GM10266 (cell line): Measurements from ENCODE around the gene FIBCD1.

Source experiments
- DNase-seq: peaks from one replicate; pipeline ENCODE4 v3.0.0; 2012; ENCODE audit errors: extremely low spot score
- TF ChIP-seq, protein P1 (sequence below): IDR thresholded peaks from 2 replicates; pipeline ENCODE4 v1.5.1; 2012; ENCODE audit warnings: mild to moderate bottlenecking, low read depth; ENCODE audit not compliant: control insufficient read depth, insufficient read depth; ENCODE audit errors: missing control alignments

FIBCD1 gene

DNA sequence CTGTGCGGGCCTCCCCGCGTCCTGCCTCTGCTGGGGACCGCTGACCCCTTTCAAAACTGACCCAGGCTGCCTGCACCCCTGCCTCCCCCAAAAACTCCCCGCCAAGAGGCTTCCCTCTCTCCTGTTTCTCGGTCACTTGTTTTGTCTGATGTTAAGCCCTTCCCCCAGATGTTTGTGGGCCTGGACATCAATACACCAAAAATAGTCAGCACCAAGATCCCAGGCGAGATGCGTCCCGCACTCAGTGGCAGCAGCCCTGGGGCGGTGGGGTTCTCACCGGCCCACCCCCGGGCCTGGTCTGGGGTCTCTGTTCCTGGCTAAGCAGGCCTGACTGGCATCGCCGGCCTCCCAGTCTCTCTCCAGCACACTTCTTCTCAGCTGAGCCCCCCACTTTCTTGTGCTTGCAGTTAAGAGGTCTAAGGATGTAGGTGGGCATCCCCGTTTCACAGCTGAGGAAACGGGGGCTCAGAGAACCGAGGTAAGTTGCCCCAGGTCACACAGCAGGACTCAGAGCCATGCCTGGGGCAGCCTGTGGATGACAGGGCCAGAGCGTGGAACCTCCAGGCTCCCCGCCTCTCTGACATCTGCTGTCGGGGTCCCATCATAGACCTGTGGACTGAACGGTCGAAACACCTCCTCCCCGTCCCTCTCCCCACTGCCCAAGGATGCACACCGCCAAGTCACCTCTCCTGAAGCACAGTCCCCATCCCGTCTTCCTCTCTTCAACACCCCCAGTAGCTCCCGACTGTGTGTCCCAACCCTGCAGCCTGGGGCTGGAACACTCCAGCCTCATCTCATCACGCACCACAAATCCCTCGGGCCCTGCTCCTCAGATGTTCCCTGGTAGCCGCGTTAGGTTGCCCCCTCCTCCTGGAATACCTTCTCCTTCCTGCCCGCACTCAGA lies 16.8 kb downstream of the FIBCD1 start:
- no peak for DNase-seq
- TF ChIP-seq, protein P1, sequence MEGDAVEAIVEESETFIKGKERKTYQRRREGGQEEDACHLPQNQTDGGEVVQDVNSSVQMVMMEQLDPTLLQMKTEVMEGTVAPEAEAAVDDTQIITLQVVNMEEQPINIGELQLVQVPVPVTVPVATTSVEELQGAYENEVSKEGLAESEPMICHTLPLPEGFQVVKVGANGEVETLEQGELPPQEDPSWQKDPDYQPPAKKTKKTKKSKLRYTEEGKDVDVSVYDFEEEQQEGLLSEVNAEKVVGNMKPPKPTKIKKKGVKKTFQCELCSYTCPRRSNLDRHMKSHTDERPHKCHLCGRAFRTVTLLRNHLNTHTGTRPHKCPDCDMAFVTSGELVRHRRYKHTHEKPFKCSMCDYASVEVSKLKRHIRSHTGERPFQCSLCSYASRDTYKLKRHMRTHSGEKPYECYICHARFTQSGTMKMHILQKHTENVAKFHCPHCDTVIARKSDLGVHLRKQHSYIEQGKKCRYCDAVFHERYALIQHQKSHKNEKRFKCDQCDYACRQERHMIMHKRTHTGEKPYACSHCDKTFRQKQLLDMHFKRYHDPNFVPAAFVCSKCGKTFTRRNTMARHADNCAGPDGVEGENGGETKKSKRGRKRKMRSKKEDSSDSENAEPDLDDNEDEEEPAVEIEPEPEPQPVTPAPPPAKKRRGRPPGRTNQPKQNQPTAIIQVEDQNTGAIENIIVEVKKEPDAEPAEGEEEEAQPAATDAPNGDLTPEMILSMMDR = no peak

DNA sequence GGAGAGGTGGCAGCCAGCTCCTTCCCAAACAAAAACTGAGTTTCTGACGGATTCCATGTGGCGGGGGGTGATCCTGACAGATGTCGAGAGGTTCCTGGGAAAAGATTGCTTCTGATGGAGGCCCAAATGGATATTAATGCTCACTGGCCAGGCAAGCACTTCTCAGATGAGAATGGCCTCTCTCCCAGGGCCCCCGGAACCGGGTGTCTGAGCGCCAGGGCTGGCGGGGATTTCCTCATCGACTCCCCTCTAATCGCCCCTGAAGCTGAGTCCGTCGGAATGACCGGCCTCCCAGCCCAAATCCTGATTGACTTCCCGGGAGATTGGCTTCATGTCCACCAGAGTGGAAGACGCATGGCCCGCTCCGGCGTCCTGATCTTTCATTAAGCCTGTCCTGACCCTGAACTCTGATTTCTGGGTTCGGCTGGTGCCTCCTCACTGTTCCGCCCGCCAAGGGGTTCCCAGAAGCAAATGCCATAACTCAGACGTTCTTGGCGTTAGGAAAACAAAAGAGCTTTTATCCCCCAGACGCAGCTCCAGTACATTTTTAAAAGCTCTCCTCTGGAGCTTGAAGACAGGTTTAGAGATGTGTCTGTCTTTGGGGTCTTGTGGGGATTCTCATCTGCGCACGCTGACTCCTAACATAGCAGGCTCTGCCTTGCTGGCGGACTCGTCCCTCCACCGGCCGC lies 17.6 kb downstream of the FIBCD1 start:
- no peak for DNase-seq
- TF ChIP-seq, protein P1 = no peak

DNA sequence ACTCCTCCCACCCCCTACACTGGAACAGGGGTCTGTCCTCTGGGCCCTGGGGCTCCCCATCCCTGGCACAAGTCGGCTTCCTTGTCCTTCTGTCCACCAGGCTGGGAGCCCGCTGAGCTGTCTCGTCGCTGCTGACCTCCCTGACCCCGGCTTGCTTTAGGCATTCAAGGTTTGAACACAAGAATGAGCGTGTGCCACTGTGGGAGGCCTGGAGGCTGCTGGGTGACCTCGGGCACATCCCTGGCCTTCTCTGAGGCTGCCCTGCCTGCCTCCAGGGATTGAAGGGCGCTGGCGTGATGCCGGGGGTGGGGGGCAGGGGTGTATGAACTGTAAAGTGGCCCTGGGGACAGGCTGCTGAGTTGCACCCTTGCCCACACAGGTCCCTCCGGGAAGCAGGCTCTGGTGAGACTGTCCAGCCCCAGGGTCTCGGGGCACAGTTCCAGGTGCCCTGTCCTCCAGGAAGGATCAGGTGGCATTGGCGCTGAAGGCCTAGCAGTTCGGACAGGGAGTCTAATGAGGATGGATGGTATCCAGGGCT lies 18.2 kb downstream of the FIBCD1 start:
- no peak for DNase-seq
- TF ChIP-seq, protein P1 = no peak

DNA sequence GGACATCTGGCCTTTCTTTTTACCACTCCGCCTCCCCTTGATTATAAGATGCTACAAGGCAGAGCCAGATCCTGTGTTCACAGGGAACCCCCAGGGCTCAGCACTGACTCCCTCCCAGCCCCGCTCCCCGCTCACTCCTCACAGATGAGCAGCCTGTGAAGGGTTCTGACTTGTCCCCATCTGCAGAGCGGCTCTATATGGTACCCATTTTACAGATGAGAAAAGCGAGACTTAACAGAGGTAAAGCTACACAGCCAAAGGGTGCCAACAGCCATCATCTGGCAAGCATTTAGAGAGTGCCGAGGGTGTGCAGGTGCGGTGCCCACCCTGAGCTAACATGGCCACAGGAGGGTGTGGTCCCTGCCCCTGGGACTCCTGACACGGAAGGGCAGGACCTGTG lies 18.8 kb downstream of the FIBCD1 start:
- no peak for DNase-seq
- TF ChIP-seq, protein P1 = no peak

DNA sequence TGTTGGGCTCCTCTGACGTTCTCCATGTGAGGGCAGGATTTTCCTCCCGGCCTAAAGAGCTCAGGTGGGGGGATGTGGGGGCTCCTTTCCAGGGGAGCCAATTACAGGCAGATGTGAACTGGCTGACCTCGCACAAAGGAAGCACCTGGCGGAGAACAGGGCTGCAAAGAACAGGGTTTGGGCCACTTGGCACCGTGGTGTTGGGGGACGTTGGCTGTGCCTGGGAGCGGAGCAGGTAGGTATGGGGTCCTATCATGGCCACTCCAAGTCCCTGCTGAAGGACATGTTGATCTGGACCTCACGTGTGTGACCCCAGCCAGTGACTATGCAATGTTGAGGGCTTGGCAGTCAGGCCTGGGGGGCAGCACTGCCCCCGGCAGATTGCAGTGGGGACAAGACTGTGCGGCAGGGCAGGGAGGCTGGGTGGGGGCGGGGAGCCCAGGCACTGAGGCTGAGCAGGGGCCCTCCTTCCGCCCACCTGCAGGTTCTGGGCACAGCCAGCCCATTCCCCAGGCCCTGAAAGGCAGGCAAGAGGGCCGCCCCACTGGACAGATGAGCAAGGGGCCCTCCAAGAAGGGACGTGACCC lies 19.4 kb downstream of the FIBCD1 start:
- DNase-seq = no peak
- TF ChIP-seq, protein P1 = no peak

DNA sequence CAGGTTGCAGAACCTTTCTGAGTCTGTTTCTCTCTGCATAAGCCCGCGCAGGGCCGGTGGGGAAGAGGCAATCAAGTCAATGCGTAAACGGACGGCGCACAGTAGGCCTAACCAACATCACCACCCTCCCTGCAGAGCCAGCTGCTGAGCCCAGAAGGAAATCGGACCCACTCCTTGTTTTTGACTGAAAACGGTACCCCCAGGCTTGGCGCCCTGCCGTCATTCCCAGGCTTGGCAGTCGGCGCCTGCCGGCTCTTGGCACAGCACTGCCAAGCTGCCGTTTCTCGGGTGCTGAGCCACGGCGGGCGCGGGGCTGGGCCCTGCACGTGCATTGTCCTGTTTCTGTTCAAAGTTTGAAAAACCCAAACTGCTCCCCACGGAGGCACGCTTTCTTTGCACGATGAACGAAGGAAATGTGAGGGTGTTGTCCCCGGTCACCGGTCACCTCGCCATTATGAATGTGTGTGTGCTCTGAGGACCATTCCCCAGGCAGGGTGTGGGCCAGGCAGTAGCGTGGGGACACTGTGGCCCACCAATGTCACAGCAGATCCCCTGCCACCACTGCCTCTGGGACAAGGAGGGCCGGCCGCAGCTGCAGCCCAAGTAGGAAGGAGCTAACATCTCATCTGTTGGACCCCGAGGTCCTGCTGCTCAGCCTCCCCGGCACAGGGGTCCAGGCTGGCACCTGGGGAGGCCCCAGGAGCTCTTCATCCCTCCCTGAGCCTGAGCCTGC lies 20.1 kb downstream of the FIBCD1 start:
- TF ChIP-seq, protein P1 = no peak
- DNase-seq = no peak
